GM12872 (cell line): ENCODE measurements around the gene MITF.

Experiments used
- TF ChIP-seq, protein P1 (sequence below): IDR thresholded peaks from 3 replicates; pipeline ENCODE4 v1.5.1; 2011; ENCODE audit warnings: low read depth, mild to moderate bottlenecking, low read length, moderate library complexity; ENCODE audit not compliant: insufficient read depth

Gene MITF

GRCh38 chr3:69729147-69729919 is 9.9 kb upstream of the MITF start:
- TF ChIP-seq, protein P1, sequence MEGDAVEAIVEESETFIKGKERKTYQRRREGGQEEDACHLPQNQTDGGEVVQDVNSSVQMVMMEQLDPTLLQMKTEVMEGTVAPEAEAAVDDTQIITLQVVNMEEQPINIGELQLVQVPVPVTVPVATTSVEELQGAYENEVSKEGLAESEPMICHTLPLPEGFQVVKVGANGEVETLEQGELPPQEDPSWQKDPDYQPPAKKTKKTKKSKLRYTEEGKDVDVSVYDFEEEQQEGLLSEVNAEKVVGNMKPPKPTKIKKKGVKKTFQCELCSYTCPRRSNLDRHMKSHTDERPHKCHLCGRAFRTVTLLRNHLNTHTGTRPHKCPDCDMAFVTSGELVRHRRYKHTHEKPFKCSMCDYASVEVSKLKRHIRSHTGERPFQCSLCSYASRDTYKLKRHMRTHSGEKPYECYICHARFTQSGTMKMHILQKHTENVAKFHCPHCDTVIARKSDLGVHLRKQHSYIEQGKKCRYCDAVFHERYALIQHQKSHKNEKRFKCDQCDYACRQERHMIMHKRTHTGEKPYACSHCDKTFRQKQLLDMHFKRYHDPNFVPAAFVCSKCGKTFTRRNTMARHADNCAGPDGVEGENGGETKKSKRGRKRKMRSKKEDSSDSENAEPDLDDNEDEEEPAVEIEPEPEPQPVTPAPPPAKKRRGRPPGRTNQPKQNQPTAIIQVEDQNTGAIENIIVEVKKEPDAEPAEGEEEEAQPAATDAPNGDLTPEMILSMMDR: no peak

DNA sequence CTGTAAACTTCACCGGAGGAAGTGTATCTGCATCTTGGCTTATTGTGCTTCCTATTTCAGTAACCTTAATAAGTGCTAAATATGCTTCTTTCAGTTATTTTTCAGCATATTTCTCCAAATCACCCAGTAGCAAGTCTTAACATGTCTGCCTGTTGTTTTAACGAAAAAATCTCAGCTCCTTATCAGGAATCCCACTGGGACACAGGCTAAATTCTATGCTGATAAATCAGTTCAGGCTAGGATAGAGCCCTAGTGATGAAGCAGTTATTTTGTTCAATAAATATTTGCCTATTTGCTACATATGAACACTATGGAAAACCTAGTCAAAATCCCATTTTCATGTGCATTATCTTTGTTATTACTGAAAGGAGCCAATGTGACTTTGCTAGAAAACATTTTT is 8.2 kb upstream of the MITF start:
- TF ChIP-seq, protein P1: no peak

DNA sequence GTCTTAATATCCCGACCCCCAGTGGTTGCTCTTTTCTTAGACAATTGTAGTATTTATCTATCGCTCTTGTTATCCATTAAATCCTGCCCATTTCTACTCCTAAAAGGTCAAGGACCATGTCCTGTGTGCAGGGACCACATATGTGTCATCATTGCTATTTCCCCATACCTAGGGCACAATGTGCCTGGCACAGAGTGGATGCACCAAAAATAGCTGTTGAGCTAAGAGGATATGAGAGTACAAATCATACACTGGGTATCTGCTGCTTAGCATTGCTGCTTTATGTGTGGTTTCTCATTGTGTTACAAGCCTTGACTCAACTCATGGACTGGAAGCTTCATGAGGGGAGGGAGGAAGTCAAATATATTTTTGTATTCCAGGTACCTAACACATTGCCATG is 3.4 kb upstream of the MITF start:
- TF ChIP-seq, protein P1: no peak

GRCh38 chr3:69737392-69737791 is 1.9 kb upstream of the MITF start:
- TF ChIP-seq, protein P1: no peak

GRCh38 chr3:69738315-69738714 is 949 bp upstream of the MITF start:
- TF ChIP-seq, protein P1: no peak

- TF ChIP-seq, protein P1: no peak
Measured at GRCh38 chr3:69738859-69739203, 433 bp upstream of the MITF start.

DNA sequence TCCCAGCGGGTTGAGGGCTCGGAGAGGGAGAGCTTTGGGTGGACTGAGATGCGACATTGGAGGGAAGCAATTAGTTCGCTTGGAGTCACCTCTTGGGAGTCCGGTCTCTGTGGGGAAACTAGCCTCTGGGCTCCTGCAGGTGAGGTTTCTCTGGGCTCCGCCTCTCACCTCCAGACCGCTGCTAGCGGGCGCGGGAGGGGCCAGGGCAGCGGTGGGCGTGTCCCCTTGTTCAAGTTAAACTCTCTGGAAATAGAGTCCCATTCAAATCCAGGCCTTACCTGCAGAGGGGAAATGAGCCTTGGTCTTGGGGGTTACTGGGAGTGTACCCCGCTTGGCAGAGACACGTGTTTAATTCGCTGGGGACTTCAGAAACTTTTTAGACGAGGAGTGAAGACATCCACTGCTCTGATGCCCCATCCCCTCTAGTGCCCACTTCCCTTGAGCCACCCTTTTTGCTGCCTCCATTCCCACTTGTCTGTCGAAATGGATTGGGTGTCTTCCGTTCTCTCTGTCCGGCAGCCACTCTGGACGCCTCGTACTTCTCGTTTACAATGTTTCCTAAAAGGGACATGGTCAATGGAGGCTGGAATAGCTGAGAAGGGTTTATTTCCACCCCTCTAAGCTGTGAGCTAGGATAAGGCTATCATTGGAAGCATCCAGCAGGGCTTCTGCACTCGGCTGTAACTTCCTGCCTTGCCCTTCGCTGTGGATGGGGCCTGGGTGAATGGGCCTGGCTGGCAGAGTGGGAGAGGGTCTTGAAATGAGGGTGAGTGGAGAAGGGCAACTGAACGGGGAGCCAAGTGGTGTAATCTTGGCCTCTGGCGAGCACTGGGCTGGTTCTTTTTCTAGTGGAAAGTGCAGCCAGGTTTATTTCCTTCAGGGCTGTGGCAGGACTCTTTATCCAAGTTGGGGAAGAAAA is 1.1 kb downstream of the MITF start:
- TF ChIP-seq, protein P1: no peak
